Ishikawa (cell line): Measurements from ENCODE around the gene DOCK1.

Experiments used
- CEBPB ChIP-seq: IDR thresholded peaks from 2 replicates; pipeline ENCODE4 v1.6.1; 2012
- CREB1 ChIP-seq: IDR thresholded peaks from 2 replicates; pipeline ENCODE4 v1.6.1; 2012; ENCODE audit warnings: low read depth
- EGR1 ChIP-seq: IDR thresholded peaks from 2 replicates; pipeline ENCODE4 v1.6.1; 2012
- EP300 ChIP-seq: IDR thresholded peaks from 2 replicates; pipeline ENCODE4 v1.6.1; 2012; ENCODE audit warnings: borderline replicate concordance
- FOXM1 ChIP-seq: IDR thresholded peaks from 2 replicates; pipeline ENCODE4 v1.6.1; 2012; ENCODE audit warnings: low read depth, borderline replicate concordance
- NFIC ChIP-seq: IDR thresholded peaks from 2 replicates; pipeline ENCODE4 v1.6.1; 2012
- RAD21 ChIP-seq: IDR thresholded peaks from 2 replicates; pipeline ENCODE4 v1.6.1; 2012; ENCODE audit warnings: low read depth
- TAF1 ChIP-seq: IDR thresholded peaks from 2 replicates; pipeline ENCODE4 v1.6.1; 2012; ENCODE audit warnings: low read depth, mild to moderate bottlenecking
- TCF12 ChIP-seq: IDR thresholded peaks from 2 replicates; pipeline ENCODE4 v1.6.1; 2012; ENCODE audit warnings: low read depth
- TEAD4 ChIP-seq: IDR thresholded peaks from 2 replicates; pipeline ENCODE4 v1.6.1; 2012
- YY1 ChIP-seq: IDR thresholded peaks from 2 replicates; pipeline ENCODE4 v1.6.1; 2012; ENCODE audit warnings: low read depth
- ZBTB7A ChIP-seq: IDR thresholded peaks from 2 replicates; pipeline ENCODE4 v1.6.1; 2012; ENCODE audit warnings: low read depth
- TF ChIP-seq, protein P1 (sequence below): IDR thresholded peaks from 2 replicates; pipeline ENCODE4 v1.6.1; 2012
- TF ChIP-seq, protein P2 (sequence below): IDR thresholded peaks from 2 replicates; pipeline ENCODE4 v1.6.1; 2012; ENCODE audit warnings: low read depth, mild to moderate bottlenecking
- TF ChIP-seq, protein P3 (sequence below): IDR thresholded peaks from 2 replicates; pipeline ENCODE4 v1.6.1; 2012

The DOCK1 gene

DNA sequence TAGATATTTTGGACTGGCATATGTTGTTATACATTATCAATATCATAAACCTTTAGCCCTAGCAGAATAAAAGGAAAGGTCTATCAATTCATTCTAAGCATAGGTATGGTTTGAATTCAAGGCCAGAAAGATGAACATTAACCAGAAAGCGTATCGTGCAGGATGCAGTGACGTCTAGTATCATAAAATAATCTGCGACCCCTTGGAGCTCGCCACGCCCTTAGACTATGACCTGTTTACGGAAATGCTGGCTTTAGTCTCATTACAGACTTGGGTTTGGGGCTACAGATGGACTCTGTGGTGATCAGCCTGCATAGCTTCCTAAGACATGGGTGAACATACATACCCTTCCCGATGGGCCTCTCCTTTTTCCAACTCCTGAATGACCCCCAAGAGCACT, 269.6 kb downstream of the DOCK1 start:
- TF ChIP-seq YY1 (no peak), NFIC (no peak), RAD21 (no peak), FOXM1 (no peak), TEAD4 (no peak), CREB1 (no peak), EP300 (no peak), TCF12 (no peak), EGR1 (no peak)
- TF ChIP-seq, protein P1, sequence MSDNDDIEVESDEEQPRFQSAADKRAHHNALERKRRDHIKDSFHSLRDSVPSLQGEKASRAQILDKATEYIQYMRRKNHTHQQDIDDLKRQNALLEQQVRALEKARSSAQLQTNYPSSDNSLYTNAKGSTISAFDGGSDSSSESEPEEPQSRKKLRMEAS = no peak
- TF ChIP-seq, protein P2, sequence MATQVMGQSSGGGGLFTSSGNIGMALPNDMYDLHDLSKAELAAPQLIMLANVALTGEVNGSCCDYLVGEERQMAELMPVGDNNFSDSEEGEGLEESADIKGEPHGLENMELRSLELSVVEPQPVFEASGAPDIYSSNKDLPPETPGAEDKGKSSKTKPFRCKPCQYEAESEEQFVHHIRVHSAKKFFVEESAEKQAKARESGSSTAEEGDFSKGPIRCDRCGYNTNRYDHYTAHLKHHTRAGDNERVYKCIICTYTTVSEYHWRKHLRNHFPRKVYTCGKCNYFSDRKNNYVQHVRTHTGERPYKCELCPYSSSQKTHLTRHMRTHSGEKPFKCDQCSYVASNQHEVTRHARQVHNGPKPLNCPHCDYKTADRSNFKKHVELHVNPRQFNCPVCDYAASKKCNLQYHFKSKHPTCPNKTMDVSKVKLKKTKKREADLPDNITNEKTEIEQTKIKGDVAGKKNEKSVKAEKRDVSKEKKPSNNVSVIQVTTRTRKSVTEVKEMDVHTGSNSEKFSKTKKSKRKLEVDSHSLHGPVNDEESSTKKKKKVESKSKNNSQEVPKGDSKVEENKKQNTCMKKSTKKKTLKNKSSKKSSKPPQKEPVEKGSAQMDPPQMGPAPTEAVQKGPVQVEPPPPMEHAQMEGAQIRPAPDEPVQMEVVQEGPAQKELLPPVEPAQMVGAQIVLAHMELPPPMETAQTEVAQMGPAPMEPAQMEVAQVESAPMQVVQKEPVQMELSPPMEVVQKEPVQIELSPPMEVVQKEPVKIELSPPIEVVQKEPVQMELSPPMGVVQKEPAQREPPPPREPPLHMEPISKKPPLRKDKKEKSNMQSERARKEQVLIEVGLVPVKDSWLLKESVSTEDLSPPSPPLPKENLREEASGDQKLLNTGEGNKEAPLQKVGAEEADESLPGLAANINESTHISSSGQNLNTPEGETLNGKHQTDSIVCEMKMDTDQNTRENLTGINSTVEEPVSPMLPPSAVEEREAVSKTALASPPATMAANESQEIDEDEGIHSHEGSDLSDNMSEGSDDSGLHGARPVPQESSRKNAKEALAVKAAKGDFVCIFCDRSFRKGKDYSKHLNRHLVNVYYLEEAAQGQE = no peak

DNA sequence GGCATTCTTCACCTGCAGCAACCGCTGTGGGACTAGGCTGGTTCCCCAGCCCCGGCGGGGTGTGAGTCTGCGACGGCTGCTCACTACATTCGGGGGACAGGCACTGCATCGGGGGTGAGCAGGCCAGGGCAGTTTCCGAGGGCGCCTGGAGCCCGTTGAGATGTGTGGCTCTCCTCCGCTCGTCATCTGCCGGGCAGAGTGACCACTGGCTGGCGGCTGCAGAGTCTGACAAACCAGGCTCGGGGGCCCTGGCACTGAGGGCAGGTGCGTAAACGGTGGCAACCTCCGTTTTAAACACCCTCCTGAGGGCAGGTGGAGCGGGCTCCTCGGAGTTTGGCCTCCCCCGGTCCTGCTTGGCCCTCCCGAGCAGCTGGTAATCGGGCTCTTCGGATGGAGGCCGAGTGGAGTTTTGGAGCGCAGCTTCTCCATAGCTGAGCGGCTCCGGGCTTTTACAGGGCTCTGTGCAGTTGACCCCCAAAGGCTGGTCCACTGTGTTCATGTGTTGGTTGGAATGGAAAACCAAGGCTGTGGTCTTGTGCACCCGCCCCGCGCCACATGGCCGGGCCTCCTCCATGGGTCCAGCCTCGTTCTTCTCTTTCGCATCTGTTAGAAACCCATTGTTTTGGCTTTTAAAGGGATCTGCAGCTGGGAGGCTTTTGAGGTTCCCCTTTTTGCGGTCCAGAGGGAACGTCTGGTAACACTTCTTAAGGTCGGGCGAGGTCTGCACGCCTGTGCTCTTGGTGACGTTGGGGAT, 270.3 kb downstream of the DOCK1 start:
- TF ChIP-seq CEBPB (no peak), TEAD4 (no peak), TCF12 (no peak), RAD21 (no peak), EGR1 (no peak), YY1 (no peak), EP300 (no peak)
- TF ChIP-seq, protein P2 = no peak
- TF ChIP-seq, protein P3, sequence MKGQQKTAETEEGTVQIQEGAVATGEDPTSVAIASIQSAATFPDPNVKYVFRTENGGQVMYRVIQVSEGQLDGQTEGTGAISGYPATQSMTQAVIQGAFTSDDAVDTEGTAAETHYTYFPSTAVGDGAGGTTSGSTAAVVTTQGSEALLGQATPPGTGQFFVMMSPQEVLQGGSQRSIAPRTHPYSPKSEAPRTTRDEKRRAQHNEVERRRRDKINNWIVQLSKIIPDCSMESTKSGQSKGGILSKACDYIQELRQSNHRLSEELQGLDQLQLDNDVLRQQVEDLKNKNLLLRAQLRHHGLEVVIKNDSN = no peak
- TF ChIP-seq, protein P1 = no peak

DNA sequence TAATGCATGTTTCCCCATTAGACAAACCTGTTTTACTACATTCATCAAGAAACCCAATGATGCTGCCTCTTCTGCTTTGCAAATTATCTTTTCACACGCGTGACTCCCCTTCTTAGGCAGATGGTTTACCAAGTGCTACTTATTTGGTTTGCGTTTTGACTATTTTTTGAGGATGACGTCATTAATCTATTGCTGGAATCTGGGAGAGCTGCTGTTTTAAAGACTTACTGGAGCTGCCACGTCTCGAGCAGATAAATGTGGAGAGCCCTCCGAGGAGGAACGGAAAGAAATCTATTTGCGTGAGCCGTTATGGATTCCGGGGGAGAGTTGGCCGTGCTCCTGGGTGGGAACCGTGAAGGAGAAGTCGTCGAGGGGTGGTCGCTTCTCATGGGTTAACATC, 271.4 kb downstream of the DOCK1 start:
- TF ChIP-seq CEBPB (no peak), CREB1 (no peak), EP300 (no peak), RAD21 (no peak), NFIC (no peak), YY1 (no peak), FOXM1 (no peak), ZBTB7A (no peak), TCF12 (no peak), EGR1 (no peak)
- TF ChIP-seq, protein P2 = no peak
- TF ChIP-seq, protein P3 = no peak
- TF ChIP-seq, protein P1 = no peak

DNA sequence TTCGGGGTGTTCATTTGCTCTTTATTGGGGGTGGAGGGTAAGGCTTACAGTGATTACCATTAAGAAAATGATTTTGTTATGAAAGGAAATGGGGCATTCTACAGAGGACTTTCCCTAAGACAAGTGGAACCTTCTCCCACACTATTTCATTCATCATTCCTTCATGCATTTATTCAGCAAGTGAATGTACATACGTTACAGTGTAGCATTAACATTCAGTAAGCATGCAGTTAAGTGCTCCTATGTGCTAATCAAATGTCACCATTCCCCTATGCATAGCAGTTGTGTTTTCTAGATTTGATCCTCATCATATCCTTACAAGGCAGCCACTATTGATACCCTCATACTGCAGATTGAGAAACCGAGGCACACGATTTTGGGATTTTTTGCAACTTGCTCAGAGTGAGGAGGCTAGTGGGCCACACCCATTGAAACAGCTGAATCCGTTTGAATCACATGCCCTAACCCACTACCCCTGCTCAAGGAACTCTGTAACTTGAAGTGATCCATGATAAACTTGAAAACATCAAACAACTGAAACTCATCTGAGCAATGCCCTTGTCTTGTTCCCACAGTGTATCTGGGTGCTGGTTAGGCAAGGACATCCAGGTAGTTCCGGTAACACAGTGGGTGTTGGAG, 274.5 kb downstream of the DOCK1 start:
- TF ChIP-seq TEAD4 = no peak
- no peak for TF ChIP-seq ZBTB7A
- TF ChIP-seq FOXM1 = no peak
- TF ChIP-seq, protein P3 = no peak
- no peak for TF ChIP-seq TAF1
- TF ChIP-seq CREB1 = no peak
- TF ChIP-seq CEBPB = no peak
- TF ChIP-seq RAD21 = no peak
- no peak for TF ChIP-seq YY1
